HG03025 (cell line): ENCODE measurements around the gene LTC4S.

Experiments
- ATAC-seq: cut with Tn5 transposase; IDR thresholded peaks from one replicate; pipeline ENCODE4 v1.9.1; 2021; ENCODE audit warnings: mild to moderate bottlenecking, moderate library complexity; ENCODE audit not compliant: unreplicated experiment, low FRiP score

The LTC4S gene

GRCh38 chr5:179840321-179840720 is 46.5 kb downstream of the LTC4S start:
- no peak for ATAC-seq

GRCh38 chr5:179840766-179841165 is 47.0 kb downstream of the LTC4S start:
- ATAC-seq: no peak

GRCh38 chr5:179841621-179842020 is 47.8 kb downstream of the LTC4S start:
- no peak for ATAC-seq
